GM18508 (cell line): ENCODE data around the gene HEXD.

Experiments
- ATAC-seq: cut with Tn5 transposase; IDR thresholded peaks from one replicate; pipeline ENCODE4 v1.9.1; 2021; ENCODE audit warnings: moderate number of reproducible peaks; ENCODE audit not compliant: insufficient read depth, unreplicated experiment

HEXD gene

GRCh38 chr17:82479602-82480001 lies 61.5 kb downstream of the HEXD start:
- no peak for ATAC-seq

DNA sequence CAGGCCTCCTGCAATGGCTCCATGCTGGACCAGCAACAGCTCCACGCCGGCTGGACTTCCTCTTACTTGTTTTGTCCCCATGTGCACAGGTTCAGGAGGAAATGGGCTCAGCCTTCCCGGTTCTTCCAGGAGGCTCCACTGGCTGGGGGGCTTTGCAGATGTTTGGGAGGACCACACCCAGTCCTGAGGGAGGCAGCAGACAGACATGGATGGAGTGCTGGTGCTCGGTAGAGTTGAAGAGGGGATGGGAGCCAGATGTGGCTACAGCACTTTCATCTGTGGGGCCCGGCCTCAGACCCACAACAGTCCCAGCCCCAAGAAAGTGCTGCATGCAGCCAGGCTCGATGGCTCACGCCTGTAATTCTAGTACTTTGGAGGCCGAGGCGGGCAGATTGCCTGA lies 62.2 kb downstream of the HEXD start:
- no peak for ATAC-seq

GRCh38 chr17:82483204-82483660 lies 65.1 kb downstream of the HEXD start:
- no peak for ATAC-seq

- ATAC-seq, result no peak
Observed at GRCh38 chr17:82483836-82484235, 65.7 kb downstream of the HEXD start.

GRCh38 chr17:82486231-82487094 lies 68.3 kb downstream of the HEXD start:
- ATAC-seq, result no peak

- no peak for ATAC-seq
Observed at GRCh38 chr17:82487910-82488309, 69.8 kb downstream of the HEXD start.

DNA sequence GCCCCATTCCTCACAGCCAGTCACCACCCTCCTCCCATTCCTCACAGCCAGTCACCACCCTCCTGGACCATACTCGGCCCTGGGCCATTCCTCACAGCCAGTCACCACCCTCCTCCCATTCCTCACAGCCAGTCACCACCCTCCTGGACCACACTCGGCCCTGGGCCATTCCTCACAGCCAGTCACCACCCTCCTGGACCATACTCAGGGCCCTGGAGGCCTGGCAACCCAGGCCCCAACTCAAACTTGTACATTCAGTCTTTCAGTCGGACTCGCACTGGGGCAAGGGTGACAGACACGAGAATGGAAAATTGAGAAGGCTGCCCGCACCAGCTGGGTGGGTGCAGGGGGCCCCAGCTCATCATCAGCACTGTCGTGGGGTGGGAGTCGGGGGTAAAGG lies 71.0 kb downstream of the HEXD start:
- ATAC-seq, result no peak

- no peak for ATAC-seq
Observed at GRCh38 chr17:82489851-82490511, 71.8 kb downstream of the HEXD start.

DNA sequence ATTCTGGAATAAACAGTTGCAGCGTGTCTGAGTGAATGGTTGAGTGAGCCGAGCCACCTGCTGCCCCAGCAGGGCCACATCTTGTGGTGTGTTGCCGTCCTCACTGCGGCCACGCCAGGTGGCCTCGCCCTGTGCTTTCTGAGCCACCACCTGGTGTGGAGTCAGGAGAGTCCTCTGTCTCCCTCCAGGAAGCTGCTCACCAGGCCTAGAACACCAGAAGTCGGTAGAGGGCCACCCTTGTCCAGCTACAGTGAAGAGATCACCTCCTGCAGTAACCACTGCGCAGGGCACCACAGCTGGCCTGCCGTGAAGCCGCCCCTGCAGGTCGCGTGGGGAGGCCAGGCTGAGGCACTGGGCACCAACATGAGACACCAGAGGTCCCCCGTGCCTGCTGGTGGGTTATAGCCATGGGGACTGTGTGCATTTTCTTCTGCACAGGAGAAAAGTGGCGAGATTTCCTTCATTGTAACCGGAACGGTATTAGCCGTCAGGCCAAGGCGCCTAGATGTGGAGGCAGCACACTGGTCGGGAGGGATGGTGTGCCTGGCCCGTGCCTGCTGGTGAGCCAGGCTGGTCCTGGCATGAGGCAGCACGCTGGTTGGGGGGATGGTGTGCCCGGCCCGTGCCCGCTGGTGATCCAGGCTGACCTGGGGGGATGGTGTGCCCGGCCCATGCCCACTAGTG lies 72.5 kb downstream of the HEXD start:
- ATAC-seq, result no peak

DNA sequence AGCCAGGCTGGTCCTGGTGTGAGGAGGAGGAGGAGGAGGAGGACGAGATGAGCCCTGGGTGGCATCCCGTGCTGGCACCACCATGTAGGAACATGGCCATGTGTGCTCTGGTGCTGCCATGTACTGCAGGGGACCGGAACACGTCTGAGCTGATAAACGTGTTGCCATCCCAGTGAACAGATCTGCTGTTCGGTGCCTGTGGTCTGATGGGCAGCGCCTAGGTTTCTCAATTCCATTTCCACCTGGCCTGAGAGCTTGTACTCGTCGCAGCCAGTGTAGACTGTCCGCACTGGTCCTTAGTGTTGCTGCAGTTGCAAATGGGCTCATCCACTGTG lies 73.0 kb downstream of the HEXD start:
- ATAC-seq, result no peak

DNA sequence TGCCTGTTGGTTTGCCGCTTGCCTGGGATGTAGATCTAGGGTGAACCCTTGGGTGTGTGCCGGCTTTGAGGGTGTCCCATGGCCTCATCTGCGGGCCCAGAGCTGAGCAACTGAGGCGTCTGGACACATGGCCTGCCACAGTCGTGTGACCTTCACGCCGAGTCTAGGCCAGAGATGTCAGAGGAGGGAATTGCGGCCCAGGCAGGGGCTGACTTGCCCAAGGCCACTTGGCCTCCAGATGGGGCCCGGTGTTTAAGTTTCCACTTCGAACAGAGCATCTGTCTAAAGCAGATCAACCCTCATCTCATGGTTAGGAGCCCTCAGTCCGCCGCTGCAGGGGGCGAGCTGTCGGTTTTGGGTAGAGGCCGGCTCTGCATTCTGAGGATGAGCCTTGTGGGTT lies 73.4 kb downstream of the HEXD start:
- no peak for ATAC-seq
